ENCODE data around the gene CNNM2.
"Not testable (repeated sequence)": the region's sequence is repeated elsewhere in the genome, so short reads cannot be mapped to it uniquely, and the experiment has no call there.

The CNNM2 gene

DNA sequence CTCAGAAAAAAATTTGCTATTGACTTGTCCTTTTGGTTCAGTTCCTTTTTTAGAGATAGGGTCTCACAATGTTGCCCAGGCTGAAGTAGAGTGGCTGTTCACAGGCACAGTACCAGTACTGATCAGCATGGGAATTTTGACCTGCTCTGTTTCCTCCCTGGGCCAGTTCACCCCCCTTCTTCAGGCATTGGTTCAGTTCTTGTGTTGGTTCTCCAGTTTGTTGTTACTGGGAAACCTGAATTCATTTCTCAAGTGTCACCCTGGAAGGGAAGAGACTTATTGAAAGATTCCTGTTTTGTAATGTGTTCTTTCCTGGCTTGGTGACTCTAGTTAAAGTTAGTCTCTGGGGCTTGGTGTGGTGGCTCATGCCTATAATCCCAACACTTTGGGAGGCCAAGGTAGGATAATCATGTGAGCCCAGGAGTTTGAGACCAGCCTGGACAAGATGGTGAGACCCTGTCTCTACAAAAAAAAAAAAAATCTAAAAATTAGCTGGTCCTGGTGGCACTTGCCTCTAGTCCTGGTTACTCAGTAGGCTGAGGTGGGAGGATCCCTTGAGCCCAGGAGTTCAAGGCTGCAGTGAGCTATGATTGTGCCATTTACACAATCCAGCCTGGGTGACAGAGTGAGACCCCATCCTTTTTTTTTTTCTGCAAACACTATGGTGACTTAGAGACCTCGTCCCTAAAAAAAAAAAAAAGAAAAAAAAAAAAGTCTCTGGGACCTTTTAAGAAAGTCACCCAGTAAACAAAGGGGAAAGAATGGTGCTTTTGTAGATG lies 52.7 kb downstream of the CNNM2 start:
- DNase-seq: no peak

DNA sequence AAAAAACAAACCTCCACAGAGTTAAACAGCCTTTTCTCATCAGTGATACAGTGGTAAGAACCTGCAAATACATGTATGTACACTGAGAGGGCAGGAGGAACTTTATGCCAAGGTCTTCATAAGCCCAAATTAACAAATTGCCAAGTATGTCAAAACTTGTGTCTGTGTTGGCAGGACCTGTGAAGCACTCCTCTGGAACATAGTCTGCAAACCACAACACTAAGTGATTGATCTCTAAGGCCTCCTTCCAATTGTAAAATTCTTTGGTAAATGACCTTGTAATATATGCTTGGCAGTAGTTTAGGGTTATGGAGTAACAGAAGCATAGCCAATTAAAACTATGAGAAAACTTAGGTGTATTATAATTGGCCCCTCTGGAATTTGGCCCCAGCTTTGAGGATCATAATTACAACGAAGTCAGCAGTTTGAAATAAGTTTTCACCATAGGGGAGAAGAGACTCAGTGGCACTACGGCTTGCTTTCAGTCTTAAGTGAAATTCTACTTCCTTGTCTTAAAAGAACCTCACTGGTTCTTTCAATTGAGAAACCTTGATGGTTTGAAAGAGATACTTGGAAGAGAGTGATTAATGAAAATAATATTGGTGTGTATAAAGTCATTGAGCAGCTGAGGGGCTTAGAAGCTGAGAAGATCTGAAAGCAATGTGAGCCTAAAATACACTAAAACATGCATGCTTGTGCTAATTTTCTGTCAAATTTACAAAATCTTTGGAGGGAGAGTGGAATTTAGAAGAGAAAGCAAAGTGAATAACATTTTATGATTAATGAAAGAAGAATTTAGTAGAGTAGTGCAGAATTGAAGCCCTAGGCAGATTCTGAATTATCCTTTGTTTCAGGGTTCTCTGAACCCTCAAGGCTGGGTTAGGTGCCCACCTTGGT lies 57.6 kb downstream of the CNNM2 start:
- DNase-seq: no peak

DNA sequence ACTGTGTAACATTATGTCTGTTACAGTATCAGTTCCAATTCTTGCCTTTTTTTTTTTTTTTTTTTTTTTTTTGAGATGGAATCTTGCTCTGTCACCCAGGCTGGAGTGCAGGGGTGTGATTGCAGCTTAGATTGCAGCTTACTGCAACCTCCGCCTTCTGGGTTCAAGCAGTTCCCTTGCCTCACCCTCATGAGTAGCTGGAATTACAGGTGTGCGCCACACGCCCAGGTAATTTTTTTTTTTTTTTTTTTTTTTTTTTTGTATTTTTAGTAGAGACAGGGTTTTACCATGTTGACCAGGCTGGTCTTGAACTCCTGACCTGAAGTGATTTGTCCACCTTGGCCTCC lies 58.3 kb downstream of the CNNM2 start:
- DNase-seq: not testable (repeated sequence)

DNA sequence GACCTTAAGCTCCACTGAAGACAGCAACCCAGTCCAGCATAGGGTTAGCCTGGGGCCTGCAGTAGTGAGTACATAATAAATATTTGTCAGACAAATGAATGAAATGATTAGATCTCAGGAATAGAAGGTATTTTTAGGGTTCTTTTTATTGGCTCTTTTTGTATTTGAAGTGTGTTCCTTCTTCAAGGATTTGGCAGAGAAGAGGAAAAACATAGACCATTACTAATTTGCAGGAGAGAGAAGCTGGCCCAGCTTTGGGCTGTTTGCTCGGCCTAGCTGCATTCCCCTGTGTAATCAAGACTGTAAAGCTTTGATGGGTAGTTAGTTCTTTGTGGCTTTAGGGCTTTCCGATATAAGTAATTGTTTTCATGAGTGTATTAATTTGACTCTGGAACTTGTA lies 64.2 kb downstream of the CNNM2 start:
- DNase-seq: no peak

DNA sequence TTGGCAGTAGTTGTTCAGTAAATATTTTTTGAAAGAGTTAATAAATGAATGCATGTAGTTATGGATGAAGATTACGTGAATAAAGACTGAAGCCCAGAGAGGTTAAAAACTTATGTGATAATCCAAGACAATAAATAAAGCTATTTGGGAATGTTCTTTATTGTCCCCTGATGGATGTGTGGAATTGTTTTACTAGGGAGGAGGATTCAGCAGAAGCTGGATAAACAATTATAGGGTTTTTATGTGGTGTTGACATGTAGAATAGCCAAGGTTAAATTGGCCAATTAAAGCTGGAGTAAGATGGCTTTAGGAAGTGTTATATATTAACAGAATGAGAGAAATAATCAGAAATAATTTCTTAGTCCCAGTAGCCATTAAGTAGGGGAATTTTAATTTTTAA lies 66.0 kb downstream of the CNNM2 start:
- DNase-seq: no peak

DNA sequence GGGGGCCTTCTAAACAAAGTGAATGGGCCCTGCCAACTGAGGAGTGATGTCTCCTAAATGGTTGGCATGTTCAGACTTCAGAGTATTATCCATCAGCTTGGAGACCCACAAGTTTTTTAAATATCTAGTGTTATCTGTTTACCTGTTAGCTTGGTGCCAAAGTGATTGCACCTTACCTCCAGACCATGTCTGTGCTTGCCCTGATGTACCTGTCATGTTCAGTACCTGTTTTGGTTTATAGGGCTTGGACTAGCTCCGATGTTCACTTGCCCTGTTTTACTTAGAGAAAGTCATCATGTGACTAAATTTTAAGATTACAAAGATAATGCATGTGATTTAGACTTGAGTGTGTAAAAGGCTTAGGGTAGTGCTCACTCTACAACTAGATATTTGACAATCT lies 67.7 kb downstream of the CNNM2 start:
- DNase-seq: no peak

DNA sequence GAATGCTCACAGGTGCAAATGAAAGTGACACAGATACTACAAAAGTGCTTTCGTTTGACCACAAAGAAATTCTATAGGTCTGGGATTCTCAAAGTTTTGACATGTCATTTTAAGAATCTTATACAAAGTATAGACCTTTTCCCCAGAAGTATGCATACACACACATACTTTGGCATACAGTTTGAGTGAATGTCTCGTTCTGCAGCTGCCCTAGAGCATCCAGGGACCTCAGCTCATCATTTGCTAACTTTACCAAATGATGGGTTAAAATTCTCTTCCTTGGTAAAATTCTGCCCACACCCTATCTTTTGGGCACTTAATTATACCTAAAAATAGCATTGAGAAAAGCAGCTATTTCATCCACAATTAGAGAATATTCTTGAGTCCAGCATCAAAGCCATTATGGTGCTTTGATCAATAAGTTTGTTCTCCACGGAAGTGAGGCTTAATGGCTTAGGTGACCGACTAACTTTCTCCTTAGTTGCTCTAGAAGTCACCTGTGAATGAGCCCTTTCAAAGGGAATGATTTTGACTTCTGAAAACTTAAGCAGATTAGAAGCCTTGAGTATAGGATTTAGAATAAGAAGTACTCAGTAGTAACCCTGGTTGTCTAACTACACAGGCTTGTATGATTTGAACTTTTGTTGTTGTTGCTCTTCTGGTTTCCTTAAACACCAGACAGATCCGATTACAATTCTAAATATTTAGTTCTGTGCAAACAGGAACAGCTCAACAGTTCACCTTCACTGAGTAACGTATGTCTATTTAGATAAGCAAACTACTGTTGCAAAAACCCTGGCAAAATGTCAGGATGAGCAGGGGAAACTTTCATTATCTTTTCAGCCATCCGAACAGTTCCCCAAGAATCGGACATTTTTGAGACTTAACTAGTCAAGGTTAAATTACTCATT lies 70.6 kb downstream of the CNNM2 start:
- no peak for DNase-seq

DNA sequence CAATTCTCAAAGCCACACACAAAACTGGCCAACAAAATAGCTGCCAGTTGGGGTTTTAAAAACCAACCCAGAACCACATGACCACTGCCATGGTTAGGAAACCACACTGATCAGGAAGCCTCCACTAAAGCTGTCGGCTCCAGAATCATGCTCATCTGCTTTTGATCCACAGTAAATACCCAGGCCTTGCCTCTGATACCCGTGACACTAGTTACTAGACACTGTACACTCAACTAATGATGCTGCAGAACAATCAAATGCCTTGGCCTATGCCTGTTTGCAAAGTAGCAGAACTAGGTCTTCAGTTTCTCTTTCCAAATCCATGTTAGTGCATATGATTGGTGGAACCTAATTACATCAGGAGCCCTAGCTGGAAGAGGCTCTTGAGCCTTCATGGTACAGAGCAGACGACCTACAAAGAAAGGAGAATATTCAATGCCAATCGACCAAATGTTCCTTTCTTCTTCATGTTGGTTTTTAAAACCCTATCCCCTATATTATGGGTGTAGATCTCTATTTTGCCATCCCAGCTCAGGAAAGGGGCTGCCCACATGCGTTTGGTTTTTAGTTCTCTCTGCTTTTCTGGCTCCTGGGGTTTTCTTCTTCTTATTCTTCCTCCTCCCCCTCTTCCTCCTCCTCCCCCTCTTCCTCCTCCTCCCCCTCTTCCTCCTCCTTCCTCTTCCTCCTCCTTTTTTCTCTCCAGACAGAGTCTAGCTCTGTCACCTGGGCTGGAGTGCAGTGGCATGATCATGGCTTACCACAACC lies 76.6 kb downstream of the CNNM2 start:
- DNase-seq: no peak

DNA sequence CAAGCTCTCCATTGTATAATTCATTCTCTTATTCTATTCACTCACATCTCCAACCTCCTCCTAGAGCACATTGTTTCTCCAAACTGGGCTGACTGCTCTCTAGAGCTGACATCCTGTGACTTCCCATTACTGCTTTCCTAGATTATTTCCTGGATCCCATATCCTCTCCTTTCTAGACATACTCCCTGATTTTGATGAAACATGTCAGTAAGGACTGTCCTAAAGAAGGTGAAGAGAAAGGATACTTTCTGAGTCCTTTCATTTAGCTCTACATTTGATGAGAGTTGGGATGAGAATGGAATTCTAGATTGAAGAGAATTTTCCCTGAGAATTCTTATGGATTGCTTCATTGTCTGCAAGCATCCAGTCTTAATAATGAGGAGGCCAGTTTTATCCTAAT lies 78.8 kb downstream of the CNNM2 start:
- no peak for DNase-seq

DNA sequence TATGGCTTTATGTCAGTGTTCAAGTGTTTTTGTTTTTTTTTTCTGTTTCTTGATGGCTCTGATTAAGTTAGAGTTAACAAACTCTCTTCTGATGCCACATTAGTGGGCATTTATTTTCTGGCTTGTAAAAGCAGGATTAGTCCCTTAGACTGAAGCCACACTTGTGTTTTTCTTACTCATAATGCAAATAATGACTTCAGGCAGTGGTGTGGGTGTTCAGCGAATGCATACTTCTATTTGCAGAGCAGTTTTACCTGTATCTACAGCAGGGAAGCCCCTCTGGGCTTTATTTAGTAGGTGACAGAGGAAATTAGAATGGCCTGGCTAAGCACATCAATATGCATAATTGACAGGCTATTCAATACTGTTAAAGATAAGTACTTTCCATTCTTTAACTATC lies 79.9 kb downstream of the CNNM2 start:
- DNase-seq: no peak

DNA sequence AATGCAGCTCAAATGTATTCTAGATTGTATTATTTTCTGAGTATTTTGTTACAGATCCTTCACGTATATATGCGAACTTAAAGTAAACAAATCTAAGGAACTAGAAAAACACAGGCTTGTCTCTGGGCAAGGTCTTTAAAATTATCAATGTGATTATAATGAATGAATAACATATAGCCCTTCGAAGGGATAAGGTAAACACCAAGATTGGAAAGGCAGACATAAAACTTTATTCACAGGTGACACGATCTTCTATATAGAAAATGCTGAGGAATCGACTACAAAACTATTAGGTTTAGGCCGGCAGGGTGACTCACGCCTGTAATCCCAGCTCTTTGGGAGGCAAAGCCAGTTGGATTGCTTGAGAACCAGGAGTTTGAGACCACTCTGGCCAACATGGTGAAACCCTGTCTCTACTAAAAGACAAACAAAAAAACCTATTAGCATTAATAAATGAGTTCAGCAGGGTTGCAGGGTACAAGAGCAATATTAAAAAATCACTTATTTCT lies 80.4 kb downstream of the CNNM2 start:
- DNase-seq: no peak

DNA sequence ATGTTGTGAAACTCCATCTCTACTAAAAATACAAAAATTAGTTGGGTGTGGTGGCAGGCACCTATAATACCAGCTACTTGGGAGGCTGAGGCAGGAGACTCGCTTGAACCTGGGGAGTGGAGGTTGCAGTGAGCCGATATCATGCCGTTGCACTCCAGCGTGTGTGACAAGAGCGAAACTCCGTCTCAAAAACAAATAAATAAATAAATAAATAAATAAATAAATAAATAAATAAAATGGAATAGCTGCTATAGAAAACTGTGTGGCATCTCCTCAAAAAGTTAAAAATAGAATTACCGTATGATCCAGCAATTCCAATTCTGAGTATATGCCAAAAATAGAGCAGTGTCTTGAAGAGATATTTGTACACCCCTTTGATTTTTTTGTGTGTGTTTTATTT lies 82.0 kb downstream of the CNNM2 start:
- not testable (repeated sequence) for DNase-seq

DNA sequence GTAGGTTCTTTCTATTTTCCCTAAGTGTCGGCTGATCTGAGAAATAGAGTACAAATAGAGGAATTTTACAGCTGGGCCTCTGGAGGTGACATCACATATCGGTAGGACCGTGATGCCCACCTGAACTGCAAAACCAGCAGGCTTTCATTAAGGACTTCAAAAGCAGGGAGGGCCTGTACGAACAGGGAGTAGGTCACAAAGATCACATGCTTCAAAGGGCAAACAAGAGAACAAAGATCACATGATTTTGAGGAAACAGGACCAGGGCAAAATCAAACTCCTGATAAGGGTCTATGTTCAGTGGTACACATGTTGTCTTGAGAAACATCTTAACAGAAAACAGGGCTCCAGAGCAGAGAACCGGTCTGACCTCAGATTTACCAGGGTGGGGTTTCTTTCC lies 88.9 kb downstream of the CNNM2 start:
- no peak for DNase-seq

DNA sequence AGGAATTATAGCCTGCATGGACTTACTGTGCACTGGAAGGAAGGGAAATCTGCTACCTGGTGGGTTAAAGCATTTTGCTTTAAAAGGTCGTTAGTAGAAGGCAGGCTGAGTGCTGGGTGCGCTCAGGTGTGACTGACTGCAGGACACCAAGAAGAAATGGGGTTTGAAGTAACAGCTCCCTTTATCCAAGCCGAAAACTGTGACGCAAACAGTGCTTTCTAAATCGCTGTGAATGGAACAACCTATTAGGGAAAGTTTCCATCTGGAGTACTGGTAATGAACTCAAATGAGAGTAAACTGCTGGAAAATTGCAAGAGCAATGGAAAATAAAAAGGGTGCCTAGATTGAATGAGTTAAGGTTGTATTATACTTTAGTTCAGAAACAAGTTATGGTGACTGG lies 95.3 kb downstream of the CNNM2 start:
- DNase-seq: no peak

DNA sequence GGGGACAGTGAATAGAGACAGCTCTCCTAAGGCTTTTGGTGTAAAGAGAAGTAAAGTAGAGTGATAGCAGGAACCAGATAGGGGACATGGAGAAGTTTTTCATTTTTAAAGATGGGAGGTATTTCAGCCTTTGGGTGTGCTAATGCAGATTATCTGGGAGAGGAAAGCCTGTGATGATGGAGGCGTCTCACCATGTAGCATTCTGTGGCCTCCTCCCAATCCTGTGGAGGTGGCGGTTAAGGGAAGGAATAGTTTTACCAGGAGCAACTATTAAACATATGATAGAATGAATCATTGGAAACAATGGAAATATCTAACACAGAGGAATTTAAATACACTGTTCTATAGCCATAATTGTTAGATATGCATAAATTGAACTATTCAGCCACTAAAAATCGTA lies 101.3 kb downstream of the CNNM2 start:
- DNase-seq: no peak

DNA sequence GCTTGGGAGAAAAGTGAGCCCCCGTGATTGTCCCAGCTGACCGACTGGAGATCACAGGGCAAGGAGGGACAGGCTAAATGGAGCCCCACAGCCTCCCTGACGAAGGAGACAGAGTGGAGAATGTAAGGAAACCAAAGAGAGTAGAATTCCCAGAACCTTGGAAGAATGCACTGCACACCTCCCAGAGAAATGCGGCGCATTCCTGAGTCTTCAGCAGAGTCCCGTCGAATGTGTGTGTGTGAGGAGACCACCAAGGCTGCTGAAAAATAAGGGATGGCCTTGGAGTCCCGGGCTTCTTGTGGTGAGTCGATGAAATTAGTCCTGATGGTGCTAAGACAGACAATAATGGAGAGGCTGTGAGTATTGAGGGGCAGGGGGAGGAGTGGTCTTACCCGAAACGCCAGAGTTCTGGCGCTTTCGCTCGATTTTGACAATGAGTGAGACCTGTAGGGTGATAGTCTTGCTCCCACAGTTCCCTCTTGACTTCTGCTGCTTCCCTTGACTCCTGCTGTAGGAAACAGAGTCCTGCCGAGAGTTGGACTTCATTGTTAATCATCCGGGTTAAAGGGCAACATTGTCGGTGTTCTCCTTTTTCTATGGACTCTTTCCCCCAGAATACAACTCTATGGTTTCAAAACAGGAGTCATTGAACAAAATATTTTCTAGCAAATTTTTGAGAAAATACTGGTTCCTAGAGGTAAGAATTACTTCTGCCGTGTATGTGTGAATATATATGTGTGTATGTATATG lies 103.2 kb downstream of the CNNM2 start:
- DNase-seq: no peak

DNA sequence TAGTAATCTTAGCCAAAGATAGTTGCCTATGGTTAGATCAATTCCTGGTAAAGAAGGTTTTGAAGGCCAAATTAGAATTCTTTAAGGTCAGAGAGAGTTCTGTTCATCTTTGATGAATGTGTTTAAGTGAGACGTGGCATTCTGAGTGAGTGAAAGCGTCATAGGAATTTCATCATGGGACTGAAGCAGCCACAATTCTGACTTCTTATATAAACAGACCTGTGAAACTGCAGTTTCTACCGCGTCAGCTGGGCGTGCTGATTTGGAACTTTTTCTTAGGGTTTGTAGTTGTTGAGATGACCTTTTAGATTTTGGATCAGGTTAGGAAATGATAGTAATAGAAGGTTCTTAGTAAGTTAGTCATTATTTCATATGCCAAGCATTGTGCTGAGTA lies 103.8 kb downstream of the CNNM2 start:
- DNase-seq: no peak

DNA sequence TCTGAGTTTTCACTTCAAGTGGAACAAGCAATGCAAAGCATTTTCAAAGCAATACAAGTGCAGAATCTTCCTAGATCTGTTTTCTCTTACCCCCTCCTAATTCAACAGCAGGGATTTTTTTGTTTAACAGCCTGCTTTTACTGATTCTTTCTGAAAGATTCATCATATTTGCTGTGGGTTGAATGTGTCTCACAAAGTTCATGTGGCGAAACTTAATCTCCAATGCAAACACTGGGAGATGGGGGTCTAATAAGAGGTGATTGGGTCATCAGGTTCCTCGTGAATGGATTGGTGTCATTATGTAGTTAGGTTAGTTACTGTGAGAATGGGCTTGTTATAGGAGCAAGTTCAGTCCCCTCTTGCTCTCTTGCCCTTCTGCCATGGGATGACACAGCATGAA lies 107.6 kb downstream of the CNNM2 start:
- no peak for DNase-seq

DNA sequence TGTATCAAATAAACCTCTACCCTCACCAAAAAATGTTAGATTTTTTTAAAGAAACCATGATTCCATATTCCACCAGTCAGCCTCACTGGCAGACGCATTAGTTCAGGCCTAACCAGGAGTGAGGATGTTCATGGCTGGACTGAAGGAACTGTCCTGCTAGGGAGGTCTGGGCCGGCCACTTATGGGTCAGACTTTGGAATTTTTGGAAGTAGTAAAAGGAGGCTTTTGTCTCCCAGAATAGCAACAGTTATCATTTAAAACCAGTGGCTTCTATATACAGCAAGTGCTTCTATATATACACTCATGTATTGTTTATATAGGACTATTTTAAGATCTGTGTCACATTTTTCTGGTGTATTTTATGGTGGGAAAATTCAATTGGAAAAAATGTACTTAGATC lies 120.5 kb downstream of the CNNM2 start:
- no peak for DNase-seq

DNA sequence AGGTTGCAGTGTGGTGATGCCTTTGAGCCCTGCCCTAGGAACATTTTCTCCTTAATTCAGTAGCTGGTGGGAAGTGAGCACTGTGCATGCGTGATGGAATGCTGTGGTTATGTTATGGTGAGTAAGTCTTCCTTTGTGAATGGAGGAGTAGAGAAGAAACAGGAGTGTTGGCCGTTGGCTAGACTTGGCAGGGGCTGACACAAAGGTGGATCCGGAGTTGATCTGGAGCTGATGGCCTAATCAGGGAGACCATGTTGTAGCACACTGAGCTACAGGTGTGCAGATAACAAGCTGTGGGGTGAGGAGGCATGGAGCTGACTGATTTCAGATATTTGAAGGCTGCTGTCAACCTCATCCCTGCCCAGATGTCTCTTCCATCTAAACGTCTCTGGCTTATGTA lies 122.3 kb downstream of the CNNM2 start:
- no peak for DNase-seq

DNA sequence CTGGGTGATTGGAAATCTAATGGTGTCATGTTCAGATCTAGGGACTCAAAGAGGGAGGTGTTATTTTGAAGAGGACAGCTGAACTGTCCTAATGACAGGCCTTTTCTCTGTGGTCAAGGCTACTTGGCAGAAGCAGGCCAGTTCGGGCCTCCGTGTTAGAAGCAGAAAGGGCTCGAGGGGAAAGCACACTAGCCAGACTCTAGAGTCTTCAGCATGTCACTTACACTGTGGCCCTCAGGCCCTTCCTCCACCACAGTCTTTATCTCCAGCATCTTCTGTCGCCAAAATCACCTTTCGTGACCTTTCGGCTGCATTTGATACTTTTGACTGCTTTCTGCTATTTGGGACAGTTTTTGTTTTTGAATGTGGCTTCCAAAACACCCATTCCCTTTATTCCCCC lies 123.3 kb downstream of the CNNM2 start:
- no peak for DNase-seq

DNA sequence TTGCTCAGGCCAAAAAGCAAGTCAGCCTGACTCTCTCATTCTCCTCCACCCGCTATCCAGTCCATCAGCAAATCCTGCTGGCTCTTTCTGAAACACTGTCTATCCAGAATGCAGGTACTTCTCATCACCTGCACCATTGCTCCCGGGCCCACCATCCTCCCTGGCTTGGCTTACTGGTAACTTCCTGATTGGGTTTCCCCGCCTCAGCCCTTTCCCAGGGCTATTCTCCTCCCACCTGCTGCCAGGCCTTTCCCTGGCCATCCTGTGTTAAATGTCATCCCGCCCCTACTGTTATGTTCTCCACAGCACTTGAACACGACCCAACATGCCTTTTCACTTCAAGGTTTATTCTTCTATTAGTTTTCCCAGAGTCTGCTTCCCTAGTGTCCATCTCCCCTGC lies 124.0 kb downstream of the CNNM2 start:
- DNase-seq: no peak

Data from NCI-H1436 (cell line).